Nephron (organoid): Measurements from ENCODE around the gene NT5C2.
"Not testable (repeated sequence)": the region's sequence is repeated elsewhere in the genome, so short reads cannot be mapped to it uniquely, and the experiment has no call there.

ENCODE experiments used
- H3K27ac Mint-ChIP-seq, 3 experiments: 2 replicates each; pipeline ENCODE4 v1.8.0; 2020; ENCODE audit warnings: mixed read lengths in 3 of 3, mild to moderate bottlenecking in 2 of 3, moderate library complexity in 1 of 3
- H3K27me3 Mint-ChIP-seq: 2 replicates; pipeline ENCODE4 v1.8.0; 2021; ENCODE audit warnings: low read depth, mild to moderate bottlenecking, moderate library complexity, mixed read lengths
- H3K36me3 Mint-ChIP-seq: 2 replicates; pipeline ENCODE4 v1.8.0; 2020; ENCODE audit warnings: low read depth, mixed read lengths
- H3K4me1 Mint-ChIP-seq: 2 replicates; pipeline ENCODE4 v1.8.0; 2020; ENCODE audit warnings: mixed read lengths
- H3K4me3 Mint-ChIP-seq, 3 experiments: 2 replicates each; pipeline ENCODE4 v1.8.0; 2020; ENCODE audit warnings: mild to moderate bottlenecking in 3 of 3, mixed read lengths in 3 of 3, moderate library complexity in 2 of 3
- H3K9me3 Mint-ChIP-seq: 2 replicates; pipeline ENCODE4 v1.8.0; 2020; ENCODE audit warnings: mixed read lengths
- TF ChIP-seq, protein P1 (sequence below), 3 experiments: fragments of 200-600 bp; sonication (generic); IDR thresholded peaks; one replicate each; pipeline ENCODE4 v1.5.0; 2021; ENCODE audit warnings: antibody characterized with exemption in 3 of 3; ENCODE audit not compliant: unreplicated experiment in 3 of 3

Gene NT5C2

DNA sequence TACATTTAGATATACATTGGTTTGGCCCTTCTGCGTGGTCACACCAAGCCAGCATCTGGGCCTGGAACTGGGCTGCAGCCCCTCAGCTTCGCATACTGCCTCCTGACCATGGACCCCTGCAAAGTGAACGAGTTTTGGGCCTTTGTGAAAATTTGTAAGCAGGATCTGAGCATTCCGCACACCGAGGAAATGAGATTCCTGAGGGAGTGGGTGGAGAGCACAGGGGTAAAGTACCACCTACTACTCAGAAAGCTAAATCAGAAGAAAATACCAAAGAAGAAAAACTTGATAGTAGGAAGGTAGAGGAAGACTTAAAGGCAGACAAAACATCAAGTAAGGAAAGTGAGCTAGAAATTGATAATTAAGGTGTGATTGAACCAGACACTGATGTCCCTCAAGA, 22.5 kb upstream of the NT5C2 start:
- H3K27ac Mint-ChIP-seq = no peak overlapping the region
- peaks cover 9% of the 10 kb centered on the region for H3K9me3 Mint-ChIP-seq
- peaks cover 10% of the 10 kb centered on the region for H3K4me1 Mint-ChIP-seq
- TF ChIP-seq, protein P1, sequence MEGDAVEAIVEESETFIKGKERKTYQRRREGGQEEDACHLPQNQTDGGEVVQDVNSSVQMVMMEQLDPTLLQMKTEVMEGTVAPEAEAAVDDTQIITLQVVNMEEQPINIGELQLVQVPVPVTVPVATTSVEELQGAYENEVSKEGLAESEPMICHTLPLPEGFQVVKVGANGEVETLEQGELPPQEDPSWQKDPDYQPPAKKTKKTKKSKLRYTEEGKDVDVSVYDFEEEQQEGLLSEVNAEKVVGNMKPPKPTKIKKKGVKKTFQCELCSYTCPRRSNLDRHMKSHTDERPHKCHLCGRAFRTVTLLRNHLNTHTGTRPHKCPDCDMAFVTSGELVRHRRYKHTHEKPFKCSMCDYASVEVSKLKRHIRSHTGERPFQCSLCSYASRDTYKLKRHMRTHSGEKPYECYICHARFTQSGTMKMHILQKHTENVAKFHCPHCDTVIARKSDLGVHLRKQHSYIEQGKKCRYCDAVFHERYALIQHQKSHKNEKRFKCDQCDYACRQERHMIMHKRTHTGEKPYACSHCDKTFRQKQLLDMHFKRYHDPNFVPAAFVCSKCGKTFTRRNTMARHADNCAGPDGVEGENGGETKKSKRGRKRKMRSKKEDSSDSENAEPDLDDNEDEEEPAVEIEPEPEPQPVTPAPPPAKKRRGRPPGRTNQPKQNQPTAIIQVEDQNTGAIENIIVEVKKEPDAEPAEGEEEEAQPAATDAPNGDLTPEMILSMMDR (IDR thresholded peaks at IDR 0.05; ENCODE audit: unreplicated experiment in 3 of 3) = no peak
- H3K4me3 Mint-ChIP-seq = no peak overlapping the region
- H3K36me3 Mint-ChIP-seq = no peaks in the 10 kb centered on the region
- H3K27me3 Mint-ChIP-seq = peaks cover 3% of the 10 kb centered on the region

DNA sequence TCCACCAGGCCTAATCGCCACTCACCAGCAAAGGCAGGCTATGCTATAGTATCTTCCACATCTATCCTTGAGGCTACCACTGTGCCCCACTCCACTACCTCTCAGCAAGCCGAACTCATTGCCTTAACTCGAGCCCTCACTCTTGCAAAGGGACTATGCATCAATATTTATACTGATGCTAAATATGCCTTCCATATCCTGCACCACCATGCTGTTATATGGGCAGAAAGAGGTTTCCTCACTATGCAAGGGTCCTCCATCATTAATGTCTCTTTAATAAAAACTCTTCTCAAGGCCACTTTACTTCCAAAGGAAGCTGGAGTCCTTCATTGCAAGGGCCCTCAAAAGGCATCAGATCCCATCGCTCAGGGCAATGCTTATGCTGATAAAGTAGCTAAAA, 17.2 kb upstream of the NT5C2 start:
- not testable (repeated sequence) for H3K36me3 Mint-ChIP-seq, H3K4me3 Mint-ChIP-seq, H3K27me3 Mint-ChIP-seq, H3K4me1 Mint-ChIP-seq, H3K27ac Mint-ChIP-seq, H3K9me3 Mint-ChIP-seq

DNA sequence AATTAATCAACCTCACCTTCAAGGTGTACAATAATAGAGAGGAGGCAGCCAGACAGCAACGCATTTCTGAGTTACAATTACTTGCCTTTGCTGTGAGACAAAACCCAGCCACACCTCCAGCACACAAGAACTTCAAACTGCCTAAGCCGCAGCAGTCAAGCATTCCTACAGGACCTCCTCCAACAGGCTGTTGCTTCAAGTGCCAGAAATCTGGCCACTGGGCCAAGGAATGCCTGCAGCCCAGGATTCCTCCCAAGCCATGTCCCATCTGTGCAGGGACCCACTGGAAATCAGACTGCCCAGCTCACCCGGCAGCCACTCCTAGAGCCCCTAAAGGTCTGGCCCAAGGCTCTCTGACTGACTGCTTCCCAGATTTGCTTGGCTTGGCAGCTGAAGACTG, 14.6 kb upstream of the NT5C2 start:
- not testable (repeated sequence) for H3K27me3 Mint-ChIP-seq, H3K4me3 Mint-ChIP-seq, H3K9me3 Mint-ChIP-seq, H3K36me3 Mint-ChIP-seq, H3K4me1 Mint-ChIP-seq, H3K27ac Mint-ChIP-seq

DNA sequence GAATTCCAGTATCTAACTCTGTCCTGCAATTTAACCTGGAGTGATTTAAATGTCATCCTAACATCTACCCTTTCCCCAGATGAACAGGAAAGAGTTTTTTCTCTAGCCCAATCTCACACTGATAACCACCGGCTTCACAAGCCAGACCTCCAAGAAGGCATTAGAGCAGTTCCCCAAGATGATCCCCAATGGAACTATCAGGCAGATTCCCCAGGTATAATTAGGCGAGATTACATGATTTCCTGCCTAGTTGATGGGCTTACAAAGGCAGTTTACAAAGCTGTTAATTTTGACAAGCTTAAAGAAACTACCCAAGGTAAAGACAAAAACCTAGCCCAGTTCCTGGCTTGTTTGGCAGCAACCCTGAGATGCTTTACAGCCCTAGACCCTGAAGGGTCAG, 14.1 kb upstream of the NT5C2 start:
- Mint-ChIP-seq H3K36me3 (no peaks in the 10 kb centered on the region), H3K27me3 (peaks cover 6% of the 10 kb centered on the region), H3K4me1 (no peaks in the 10 kb centered on the region), H3K27ac (no peak overlapping the region), H3K9me3 (peaks cover 3% of the 10 kb centered on the region), H3K4me3 (no peak overlapping the region)
- TF ChIP-seq, protein P1 (IDR thresholded peaks at IDR 0.05; ENCODE audit: unreplicated experiment in 3 of 3) = no peak

DNA sequence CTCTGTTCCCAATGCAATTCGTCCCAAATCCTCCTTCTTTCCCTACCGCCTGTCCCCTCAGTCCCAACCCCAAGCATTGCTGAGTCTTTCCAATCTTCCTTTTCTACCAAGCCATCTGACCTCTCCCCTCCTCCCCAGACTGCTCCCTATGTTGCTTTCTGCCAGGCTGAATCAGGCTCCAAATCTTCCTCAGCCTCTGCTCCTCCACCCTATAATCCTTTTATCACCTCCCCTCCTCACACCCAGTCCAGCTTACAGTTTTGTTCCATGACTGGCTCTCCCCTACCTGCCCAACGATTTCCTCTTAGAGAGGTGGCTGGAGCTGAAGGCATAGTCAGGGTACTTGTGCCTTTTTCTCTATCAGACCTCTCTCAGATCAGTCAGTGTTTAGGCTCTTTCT, 13.6 kb upstream of the NT5C2 start:
- not testable (repeated sequence) for H3K4me1 Mint-ChIP-seq, H3K27ac Mint-ChIP-seq, H3K36me3 Mint-ChIP-seq, H3K9me3 Mint-ChIP-seq, H3K27me3 Mint-ChIP-seq, H3K4me3 Mint-ChIP-seq

DNA sequence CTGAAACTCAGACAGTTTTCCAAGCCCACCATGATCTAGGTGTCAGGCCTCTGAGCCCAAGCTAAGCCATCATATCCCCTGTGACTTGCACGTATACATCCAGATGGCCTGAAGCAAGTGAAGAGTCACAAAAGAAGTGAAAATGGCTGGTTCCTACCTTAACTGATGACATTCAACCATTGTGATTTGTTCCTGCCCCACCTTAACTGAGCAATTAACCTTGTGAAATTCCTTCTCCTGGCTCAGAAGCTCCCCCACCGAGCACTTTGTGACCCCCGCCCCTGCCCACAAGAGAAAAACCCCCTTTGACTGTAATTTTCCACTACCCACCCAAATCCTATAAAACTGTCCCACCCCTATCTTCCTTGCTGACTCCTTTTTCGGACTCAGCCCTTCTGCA, 12.3 kb upstream of the NT5C2 start:
- not testable (repeated sequence) for H3K4me3 Mint-ChIP-seq, H3K27ac Mint-ChIP-seq, H3K36me3 Mint-ChIP-seq, H3K4me1 Mint-ChIP-seq, H3K27me3 Mint-ChIP-seq, H3K9me3 Mint-ChIP-seq

DNA sequence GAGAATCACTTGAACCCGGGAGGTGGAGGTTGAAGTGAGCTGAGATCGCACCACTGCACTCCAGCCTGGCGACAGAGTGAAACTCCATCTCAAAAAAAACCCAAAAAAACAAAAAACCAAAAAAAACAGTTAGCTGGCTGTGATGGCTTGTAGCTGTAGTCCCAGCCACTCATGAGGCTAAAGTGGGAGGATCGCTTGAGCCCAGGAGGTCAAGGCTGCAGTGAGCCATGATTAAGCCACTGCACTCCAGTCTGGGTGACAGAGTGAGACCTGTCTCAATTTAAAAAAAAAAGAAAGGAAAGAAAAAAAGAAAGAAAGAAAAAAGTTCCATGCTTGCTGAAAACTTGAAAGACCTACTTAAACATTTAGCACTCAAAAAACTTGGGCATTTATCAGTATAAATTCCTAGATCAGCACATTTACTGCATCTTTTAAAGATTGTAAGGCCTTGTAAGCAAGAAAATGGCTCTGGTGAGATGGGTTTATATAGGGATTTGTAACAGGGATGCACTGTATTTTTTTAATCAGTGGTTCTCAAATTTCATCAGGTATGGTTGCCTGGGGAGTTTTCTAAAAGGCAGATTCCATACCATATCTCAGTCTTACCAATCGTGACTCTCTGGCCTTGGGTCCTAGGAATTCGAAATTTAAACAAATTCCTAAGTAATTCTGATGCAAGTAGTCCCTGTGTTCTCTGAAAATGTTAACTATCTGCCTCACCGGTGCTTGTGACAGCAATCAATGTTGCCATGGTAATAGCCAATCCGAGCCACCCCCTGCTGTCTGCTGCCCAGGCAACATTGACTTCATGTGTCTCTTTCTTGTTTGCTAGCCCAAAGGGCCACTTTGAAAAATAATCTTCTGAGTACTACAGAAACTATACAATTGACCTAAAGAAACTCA, 11.5 kb upstream of the NT5C2 start:
- no peaks in the 10 kb centered on the region for H3K36me3 Mint-ChIP-seq
- H3K9me3 Mint-ChIP-seq = no peaks in the 10 kb centered on the region
- H3K27me3 Mint-ChIP-seq = peaks cover 6% of the 10 kb centered on the region
- TF ChIP-seq, protein P1 (IDR thresholded peaks at IDR 0.05; ENCODE audit: unreplicated experiment in 3 of 3) = no peak
- H3K4me1 Mint-ChIP-seq = no peaks in the 10 kb centered on the region
- H3K27ac Mint-ChIP-seq = no peak overlapping the region
- H3K4me3 Mint-ChIP-seq = no peak overlapping the region

DNA sequence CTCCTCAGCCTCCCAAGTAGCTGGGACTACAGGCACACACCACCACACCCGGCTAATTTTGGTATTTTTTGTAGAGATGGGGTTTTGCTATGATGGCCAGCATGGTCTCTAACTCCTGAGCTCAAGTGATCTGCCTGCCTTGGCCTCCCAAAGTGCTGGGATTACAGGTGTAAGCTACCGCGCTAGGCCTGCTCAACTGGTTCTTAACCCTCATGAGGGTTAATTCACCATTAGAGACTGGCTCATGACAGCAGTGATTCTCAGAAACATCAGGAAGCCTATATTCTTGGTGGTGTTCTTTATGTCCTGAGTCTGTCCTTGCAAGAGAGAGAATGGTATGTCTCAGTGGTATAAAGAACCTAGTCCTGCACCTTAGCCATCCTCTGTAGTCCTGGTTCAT, 10.4 kb upstream of the NT5C2 start:
- no peak overlapping the region for H3K4me3 Mint-ChIP-seq
- H3K9me3 Mint-ChIP-seq = no peaks in the 10 kb centered on the region
- peaks cover 6% of the 10 kb centered on the region for H3K27me3 Mint-ChIP-seq
- no peaks in the 10 kb centered on the region for H3K36me3 Mint-ChIP-seq
- H3K27ac Mint-ChIP-seq = no peak overlapping the region
- no peaks in the 10 kb centered on the region for H3K4me1 Mint-ChIP-seq
- TF ChIP-seq, protein P1 (IDR thresholded peaks at IDR 0.05; ENCODE audit: unreplicated experiment in 3 of 3) = no peak
